IPS-NIHi7 (cell line): Measurements from ENCODE around the gene IER3.

ENCODE experiments used
- DNase-seq: peaks from one replicate; pipeline ENCODE4 v3.0.0; 2012; ENCODE audit warnings: mixed read lengths; ENCODE audit errors: extremely low spot score

IER3 gene, protein sequence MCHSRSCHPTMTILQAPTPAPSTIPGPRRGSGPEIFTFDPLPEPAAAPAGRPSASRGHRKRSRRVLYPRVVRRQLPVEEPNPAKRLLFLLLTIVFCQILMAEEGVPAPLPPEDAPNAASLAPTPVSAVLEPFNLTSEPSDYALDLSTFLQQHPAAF

DNA sequence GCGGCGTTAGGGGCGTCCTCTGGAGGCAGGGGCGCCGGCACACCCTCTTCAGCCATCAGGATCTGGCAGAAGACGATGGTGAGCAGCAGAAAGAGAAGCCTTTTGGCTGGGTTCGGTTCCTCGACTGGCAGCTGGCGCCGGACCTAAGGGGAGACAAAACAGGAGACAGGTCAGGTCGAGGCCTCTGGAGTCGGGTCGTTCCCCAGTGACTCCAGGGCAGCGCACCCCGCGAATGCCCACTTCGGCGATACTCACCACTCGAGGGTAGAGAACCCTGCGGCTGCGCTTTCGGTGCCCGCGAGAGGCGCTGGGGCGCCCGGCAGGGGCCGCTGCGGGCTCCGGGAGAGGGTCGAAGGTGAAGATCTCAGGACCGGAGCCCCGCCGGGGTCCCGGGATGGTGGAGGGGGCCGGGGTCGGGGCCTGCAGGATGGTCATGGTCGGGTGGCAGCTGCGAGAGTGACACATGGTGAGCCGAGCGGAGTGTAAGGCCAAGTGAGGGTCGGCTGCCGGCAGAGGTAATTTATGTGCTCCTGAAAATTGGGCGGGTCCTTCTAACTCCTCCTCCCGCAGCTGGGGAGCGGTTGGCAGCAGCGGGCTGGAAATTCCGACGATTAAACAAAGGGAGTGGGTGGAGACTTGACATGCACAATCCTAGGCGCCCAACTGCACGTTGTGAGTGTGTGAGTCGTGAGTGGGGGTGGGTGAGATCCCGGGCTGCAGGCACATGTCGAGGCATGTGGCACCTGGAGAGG lies at the start of gene IER3:
IER3 (minus strand) TSS at position 494 of the 752 bp plus-strand sequence; CDS start at position 465, 29 bp downstream.
- peak; percentile 77 for DNase-seq

DNA sequence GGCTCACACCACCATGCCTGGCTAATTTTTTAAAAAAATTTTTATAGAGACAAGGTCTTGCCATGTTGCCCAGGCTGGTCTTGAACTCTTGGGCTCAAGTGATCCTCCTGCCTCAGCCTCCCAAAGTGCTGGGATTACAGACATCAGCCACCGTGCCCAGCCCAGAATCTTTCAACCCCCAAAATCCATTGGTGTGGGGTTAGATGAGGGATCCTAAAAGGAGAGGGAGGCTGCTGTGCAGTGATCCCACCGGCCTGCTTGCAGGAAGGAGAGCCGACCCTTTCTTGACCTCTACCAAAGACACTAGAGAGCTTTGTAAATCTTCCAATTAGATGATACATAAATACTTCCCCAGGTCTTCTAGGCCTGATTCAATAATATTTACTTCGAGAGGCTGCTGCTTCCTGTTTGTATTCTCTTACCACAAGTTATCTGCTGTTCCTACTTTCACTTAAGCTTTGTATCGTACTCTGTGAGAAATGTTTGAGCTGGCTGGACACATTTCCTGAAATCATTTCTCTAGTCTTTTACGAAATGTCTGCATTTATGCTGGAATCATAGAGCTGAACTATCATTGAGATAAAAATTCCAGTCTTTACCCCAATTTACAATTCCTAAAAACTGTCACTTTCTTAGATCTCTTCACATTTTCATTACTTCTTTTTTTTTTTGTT lies 49.3 kb upstream of the IER3 start:
- no peak for DNase-seq

DNA sequence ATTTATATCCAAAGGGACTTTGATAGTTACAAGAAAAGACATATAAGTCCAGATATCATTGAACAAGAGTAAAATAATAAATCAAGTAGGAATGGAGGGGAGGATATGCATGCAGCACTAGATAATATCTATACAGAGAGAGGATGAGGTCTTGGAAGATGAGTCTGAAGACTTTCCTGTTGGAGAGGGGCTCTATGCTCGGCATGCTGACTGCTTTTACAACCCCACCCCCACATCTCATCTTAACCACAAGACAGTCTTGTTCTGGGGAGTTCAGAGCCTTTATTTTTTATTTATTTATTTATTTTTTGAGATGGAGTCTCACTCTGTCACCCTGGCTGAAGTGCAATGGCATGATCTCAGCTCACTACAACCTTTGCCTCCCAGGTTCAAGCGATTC lies 48.4 kb upstream of the IER3 start:
- no peak for DNase-seq

DNA sequence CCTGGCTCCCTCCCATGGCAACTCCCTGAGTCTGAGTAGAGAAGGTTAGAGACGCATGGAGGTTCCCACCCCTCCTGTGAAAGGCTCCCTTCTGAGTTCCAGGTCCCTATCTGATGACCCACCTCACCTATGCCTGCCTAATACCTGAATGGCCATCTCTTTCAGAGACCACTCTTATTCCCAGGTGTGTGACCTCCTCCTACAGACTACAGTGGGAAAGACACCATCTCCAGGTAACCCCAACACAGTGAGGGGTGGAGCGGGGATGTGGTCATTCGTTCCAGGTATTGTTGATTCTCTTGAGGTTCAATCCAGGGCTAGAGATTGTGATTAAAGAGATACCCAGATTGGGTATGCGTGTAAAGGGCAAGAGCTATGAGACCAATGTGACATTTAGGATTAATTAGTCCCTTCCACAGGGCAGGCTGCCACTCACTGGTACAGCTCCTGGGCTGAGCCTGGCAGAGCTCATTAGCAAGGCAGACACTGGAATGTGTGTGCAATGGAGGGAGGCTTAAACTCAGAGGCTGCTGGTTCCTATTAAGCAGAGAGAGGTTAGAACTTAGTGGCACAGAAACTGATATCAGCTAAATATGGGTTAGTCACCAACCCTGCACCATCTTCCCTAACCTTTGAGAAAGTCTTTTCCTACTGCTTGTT lies 46.5 kb upstream of the IER3 start:
- peak; percentile 33 for DNase-seq

DNA sequence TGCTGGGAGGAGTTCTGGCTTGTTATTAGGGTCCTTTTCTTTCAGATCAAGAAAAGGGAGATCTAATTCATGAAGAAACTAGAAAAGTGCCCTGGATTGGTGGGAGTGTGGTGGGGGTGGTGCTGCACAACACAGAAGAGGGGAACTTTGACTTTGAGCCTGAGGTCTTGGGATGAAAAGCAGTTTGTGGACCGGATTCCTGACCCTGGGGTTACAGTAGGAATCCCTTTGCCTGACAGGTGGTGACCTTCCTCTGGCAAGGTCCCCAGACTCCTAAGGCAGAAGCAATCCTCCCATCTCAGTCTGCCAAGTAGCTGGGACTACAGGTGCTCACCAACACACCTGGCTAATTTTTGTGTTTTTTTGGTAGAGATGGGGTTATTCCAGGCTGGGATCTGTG lies 45.3 kb upstream of the IER3 start:
- DNase-seq = no peak

DNA sequence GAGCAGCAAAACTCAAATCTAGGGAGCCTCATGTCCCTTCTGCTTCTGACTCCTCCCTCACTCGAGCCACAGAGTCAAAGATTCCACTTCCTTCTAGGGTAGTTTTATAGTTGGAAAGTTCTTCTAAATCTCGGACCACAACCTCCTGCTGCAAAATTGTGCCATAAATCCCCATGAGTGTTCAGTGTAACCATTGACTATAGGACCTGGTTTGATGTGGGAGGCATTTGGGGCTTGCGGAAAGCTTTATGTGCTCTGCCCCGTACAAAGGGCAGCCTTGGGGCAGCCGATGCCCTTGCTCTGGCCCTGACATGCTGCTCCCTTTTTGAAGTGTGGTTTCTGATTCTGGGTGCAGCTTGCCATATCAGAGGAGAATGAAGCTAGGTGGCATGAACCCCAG lies 43.6 kb upstream of the IER3 start:
- DNase-seq = no peak

DNA sequence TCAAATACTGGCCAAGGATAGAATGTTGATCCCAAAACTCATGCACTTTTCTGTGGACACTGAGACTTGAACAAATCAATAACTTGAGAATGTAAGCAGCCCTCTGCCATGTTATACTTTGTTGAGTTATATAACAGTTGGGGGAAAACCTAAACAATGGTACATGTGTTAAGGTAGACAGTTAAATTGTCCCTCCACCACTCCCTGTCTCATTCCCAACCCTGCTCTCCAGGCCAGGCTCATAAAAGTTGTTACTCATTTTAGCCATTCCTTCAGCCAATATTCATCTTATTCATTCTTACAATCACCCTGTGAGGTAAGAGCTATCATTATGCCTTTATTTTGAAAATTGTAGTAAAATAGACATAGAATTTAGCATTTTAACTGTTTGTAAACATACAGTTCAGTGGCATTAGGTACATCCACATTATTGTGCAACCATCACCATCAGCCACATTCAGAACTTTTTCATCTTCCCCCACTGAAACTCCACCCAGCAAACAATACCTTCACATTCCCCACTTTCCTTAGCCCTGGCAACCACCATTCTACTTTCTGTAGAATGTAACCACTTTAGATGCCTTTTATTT lies 38.2 kb upstream of the IER3 start:
- DNase-seq = no peak

DNA sequence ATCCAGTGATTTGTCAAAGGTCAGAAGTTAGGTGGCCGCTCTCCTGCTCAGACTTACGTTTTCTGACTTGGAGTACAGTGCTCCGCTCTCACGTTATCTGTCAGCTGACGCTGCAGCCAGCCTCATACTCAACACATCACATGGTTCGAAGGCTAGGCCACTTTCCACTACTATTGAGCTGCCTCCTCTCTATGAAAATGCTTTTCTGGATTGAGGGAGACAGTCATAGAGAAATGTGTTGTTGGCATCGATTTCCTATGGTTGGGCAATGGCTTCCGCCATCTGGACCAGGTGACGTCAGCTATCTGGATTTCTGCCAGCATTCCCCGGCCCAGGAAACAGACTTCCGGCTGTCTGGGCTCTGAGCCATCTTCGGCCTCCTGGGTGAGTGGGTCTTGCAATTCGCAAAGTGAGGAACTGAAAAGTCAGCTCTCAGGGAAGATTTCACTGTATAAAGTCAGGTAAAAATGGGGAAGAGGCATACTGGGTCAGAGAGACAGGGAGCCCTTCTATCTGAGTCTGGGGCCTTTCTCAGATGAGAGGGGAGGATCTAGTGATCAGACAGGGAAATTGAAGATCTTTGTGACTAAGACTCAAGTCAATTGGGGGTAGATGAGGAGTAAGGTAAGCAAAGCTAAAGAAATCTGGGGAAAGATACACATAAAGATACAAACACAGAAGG lies 37.5 kb upstream of the IER3 start:
- no peak for DNase-seq

DNA sequence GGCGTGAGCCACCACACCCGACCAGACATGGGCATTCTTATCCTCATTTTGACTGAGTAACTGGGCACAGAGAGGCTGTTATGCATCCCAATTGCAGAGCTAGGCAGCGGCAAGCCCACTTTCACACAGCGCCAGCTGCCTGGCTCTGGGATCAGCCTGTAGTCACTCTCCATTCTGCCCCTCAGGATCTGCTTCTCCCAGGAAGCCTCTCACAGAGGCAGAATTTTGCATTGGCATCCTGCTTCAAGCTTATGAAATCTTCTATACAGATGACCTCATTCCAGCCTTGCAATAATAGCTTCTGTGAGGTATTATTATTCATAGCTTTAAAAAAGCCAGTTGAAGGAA lies 37.0 kb upstream of the IER3 start:
- no peak for DNase-seq

DNA sequence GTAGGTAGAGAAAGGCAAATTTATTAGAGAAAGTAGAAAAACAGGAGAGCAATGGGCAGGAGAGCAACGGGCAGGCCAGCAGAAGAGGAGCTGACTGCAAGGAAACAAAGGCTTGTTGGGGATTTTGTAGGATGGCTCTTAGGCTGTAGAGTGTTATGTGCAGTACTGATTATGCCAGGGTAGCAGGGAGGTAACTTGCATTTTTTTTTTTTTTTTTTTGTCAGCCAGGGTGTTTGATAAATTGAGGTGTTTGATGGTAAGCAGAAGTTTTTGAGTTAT lies 36.2 kb upstream of the IER3 start:
- no peak for DNase-seq

DNA sequence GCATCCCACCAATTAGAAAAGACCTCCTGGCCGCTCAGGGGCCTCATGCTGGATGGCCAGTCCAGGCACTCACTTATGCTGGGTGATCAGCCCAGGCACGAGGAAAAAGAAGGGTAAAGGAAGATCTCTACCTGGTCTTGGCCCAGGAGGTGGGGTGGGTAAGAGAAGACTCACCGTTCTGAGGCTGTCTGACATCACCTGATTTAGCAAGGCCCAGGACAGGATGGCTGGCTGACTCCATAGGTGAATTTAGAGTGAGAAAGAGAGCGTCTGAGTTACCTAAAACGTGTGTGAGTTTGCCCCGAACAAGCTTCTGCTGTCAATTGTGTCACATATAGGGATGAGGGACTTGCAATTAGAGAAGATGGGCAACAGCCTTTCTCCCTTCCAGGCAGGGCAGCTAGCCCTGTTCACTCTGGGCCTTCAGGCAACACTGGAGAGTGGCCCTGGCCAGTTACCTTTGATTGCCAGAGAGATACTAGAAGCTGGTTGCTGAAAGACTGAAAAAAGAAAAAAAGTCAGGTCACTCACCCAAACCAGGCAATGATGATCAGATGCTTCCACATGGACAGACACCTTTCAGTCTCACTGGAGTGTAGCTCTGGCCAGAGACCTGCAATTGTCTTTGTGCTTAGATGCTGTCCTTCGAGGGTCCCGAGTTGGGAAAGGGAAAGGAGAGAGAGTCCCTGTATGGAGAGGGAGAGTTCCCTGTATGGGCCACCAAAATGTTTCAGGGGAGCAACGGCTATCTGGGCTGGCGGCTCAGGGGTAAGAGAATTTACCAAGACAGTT lies 35.7 kb upstream of the IER3 start:
- DNase-seq = no peak

DNA sequence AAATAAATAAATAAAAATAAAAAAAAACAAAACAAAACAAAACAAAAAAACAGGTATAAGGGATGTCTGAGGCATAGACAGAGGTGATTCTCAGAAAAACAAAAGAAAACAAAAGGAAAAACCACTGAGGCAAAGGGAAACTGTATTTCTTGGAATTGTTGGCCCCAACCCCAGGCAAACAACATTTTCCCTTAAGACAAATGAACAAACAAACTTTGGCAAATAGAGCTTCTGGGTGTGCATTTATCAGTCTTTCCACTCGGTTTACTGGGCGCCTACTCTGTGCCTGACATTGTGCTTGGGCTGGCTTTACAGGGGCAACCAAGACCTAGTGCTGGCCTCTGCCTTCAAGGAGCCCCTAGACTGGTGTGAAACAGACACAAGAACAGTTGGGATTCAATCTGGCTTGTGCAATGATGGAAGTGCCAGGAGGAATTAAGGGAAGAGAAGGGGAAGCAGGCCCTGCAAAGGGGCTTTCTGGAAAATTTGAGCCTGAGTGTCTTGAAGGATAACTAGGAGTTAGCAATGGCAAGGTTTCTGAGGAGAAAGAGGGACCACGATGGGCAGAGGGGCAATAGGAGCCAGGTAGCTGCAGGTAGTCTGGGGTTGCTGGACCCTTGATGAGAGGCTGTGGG lies 33.8 kb upstream of the IER3 start:
- DNase-seq = no peak

DNA sequence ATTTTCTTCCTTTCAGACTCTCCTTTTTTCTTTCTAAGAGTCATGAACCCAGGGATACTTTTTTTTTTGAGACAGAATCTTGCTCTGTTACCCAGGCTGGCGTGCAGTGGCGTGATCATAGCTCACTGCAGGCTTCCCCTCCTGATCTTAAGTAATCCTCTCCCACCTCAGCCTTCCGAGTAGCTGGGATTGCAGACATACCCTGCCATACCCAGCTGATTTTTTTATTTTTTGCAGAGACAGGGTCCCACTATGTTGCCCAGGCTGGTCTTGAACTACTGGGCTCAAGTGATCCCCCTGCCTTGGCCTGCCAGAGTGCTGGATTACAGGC lies 32.8 kb upstream of the IER3 start:
- no peak for DNase-seq

DNA sequence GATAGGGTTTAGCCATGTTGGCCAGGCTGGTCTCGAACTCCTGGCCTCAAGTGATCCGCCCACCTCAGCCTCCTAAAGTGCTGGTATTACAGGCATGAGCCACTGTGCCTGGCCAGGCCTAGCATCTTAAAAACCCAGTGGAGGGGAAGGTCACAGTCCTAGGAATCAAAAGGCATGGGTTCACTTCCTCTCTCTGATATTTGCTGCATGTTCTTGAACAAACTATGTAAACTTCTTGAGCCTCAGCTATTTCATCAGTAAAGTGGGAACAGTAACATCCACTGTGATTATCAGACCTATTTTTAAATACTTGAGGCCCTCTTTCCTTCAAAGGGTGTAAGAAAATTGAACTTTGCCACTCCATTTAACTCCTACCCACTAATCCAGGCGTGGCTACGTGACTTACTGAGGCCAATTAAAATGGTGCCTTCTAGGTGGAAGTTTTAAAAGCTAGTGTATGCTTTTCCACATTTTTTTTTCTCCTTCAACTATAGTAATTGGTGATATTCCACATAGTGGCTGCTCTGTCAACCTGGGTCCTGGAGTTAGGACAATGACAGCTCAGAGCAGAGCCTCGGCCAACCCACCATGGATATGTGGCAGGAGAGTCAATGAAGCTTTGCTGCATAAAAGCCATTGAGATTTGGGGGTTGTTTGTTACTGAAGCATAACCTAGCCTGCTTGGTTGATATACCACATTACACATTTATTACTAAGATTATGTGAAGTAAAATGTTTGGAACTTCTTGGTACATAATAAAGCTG lies 32.2 kb upstream of the IER3 start:
- DNase-seq = no peak

DNA sequence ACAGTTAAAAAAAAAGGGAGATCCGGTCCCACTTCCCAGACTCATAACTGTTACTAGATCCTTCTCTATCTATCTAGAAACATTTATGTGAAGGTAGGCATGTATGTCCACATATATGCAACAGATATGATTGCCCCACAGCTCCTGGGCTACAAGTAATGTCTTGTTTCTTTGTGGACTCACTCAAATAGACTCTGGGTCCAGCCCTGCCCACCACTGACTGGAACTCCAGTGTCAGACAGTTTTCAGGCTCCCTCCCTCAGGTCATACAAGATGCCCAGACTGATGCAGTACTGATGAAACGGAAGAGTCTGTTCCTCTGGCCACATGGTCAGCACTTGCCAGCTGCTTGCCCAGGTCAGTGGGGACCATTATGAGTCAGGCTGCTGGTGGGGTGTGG lies 30.8 kb upstream of the IER3 start:
- no peak for DNase-seq

DNA sequence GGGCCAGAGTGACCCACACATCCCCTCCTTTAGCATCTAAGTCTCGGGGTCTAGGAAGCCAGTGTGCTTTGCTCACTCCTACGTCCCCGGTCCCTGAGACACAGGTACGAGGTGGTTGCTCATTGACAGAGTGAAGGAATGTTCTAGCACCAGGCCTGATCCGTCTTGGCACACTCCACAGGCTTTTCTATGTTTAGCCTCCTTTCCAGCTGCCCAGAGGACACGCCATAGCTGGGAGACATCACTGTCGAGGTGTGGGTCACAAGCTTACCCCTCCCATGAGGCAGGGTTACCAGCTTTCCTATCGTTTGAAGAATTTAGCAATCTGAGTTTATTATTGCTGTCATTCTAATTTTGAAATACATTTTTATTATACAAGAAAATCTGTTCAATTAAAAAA lies 30.4 kb upstream of the IER3 start:
- DNase-seq = no peak

DNA sequence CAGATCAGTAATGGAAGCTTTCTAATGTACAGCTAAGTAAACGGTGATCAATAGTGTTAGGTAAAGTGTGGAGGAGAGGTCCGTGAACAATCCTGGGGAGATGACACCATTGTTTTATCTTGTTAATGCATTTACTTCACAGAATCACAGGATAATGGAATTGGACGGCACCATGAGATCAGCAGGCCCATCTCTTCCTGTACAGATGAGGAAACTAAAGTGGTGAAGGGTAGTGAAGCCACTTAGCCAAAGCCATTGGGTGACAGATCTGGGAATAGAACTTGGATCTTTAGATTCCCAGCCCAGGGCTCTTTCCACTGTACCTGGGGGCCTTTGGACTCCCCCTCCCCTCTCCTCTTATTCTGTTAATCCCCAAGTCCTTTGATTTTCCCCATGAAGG lies 26.2 kb upstream of the IER3 start:
- DNase-seq = no peak

DNA sequence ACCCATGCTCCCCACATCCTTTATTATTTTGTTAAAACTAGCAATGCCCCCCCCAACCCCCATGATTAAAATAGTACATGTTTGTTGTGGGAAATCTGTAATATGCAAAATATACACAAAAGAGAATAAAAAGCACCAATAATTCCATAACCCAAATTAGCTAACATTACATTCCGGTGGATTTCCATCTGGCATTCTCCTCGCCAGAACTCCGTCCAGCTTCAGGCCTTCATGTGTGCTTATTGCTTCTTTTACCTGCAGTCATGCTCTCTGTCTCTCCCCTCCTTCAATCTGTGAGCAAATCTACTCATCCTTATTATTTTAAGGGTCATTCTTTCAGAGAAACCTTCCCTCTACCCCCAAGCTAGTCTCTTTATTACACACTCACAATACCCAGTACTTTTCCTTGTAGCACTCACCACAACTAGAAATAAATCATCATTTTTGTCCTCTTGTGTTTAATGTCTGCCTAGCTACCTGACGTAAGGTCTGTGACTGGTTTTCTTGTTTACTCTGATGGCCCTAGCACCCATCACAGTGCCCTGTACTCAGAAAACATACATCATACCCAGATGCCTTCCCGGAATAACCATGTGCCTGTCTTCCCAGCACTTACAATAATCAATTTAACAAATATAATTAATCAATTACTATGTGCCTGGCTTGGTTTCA lies 25.6 kb upstream of the IER3 start:
- no peak for DNase-seq

DNA sequence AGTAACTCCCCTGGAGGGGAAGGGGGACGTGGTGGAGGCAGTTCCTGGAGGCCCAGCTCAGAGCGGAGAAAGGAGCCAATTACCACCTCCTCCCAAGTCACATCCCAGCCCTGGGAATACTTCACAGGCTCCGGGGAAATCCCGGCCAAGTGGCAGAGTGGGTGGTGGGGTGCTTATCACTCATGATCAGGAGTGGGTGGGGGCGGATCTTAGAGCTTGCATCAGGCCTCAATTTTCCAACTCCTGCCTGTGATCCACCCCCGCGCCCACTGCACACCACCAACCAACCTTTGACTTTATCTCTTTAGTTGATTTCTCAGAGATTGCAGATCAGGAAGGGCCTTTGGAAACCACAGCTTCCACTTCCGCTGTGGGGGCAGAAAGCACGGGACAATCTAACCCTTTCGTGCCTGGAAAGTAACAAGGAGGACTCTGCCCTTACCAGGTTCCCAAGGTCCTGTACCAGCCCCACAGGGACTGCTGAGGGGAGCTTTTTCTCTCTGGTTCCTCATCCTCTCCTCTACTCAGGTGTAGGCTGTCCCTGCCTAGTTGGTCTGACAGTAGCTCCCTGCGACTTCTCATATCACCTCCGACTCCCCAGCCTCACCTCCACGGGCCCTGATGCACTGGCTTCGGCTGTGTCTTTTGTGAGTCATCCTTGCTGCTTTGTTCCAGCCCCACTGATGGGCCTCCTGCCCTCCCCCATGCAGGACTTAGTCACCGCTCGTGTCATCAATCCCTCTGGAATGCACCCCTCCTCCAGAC lies 24.9 kb upstream of the IER3 start:
- DNase-seq = peak; percentile 84
